ENCODE results near the gene IRF1.

DNA sequence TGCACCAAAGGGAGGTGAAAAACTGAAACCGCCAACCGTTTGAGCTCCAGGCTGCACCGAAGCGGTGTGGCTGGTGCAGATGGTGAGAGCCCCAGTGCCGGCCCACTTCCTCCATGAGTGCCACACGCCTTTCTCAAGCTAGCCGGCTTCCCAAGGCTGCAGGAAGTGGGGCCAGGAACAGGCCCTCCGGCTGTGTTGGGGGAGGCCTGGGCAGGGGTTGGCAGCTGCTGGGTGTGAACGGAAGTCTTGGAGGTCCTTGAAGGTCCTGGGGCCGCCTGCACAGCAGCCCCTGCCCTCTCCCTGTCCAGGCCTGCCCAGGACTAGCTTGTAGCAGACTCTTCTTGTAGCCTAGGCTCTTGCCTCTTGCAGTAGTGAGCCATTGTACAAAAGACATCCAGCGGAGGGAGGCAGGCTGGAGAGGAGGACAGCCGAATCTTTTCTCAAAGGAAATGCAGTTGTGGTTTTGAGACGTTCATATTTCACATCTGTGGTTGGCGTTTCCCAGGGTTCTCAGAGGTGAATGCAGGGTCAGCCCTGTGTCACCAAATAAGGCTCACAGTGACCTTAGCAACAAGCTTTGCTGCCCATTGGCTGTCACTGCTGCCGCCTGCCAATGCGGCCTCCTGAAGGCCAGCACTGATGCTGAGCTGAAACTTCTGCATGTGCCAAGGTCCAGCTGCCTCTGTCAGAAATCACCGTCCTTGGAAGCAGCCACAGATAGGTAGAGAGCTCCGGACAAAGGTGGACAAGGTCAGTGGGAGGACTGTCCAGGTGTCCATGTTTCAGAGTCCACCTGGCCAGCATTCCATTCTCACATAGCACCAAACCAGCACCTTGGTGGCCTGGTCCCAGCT, 23.9 kb downstream of the IRF1 start:
- TF ChIP-seq, protein P1, sequence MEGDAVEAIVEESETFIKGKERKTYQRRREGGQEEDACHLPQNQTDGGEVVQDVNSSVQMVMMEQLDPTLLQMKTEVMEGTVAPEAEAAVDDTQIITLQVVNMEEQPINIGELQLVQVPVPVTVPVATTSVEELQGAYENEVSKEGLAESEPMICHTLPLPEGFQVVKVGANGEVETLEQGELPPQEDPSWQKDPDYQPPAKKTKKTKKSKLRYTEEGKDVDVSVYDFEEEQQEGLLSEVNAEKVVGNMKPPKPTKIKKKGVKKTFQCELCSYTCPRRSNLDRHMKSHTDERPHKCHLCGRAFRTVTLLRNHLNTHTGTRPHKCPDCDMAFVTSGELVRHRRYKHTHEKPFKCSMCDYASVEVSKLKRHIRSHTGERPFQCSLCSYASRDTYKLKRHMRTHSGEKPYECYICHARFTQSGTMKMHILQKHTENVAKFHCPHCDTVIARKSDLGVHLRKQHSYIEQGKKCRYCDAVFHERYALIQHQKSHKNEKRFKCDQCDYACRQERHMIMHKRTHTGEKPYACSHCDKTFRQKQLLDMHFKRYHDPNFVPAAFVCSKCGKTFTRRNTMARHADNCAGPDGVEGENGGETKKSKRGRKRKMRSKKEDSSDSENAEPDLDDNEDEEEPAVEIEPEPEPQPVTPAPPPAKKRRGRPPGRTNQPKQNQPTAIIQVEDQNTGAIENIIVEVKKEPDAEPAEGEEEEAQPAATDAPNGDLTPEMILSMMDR (conservative IDR thresholded peaks at IDR 0.05; ENCODE audit: low read depth, low read length), result no peak
- no peak for TF ChIP-seq EZH2 (IDR thresholded peaks at IDR 0.05; ENCODE audit: borderline replicate concordance, low read depth, low read length, poor library complexity, severe bottlenecking)

All from A673 (cell line).